GM12878 (cell line): ENCODE results near the gene PDE11A. TPM values are rescaled to one million over a fixed set of nuclear protein-coding genes. Genes with fewer than 3 reads are reported as not detected.

ENCODE experiments used
- ATAC-seq: fragments of 200-7000 bp; cut with Tn5 transposase; 3 replicates; pipeline ENCODE4 v1.9.1; 2020; ENCODE audit warnings: mild to moderate bottlenecking, moderate library complexity
- BruUV-seq: library from RNA; stranded (reverse); fragments of 400-500 nt; replicated peaks from 2 replicates; lab custom pipeline; 2021; lab: Mats Ljungman, UMichigan
- CTCF ChIA-PET: fragments of 300-600 bp; sonication (Branson Sonifier 250); formaldehyde crosslinking; extraction: SDS; loops from one replicate; lab custom pipeline; 2021; ENCODE audit warnings: inconsistent platforms; lab: Yijun Ruan, JAX
- POLR2A ChIA-PET: fragments of 350-600 bp; formaldehyde crosslinking; extraction: SDS; loops from one replicate; lab custom pipeline; 2021; ENCODE audit warnings: inconsistent platforms; lab: Charles Lee
- RAD21 ChIA-PET: fragments of 300-600 bp; sonication (Branson Sonifier 250); formaldehyde crosslinking; loops from one replicate; lab custom pipeline; 2023; ENCODE audit warnings: antibody characterized with exemption; ENCODE audit not compliant: unreplicated experiment; lab: Charles Lee
- SMC1A ChIA-PET: fragments of 300-600 bp; sonication (Branson Sonifier 250); formaldehyde crosslinking; loops from one replicate; lab custom pipeline; 2023; ENCODE audit not compliant: unreplicated experiment, uncharacterized antibody; lab: Charles Lee
- DNase-seq: peaks from one replicate; pipeline ENCODE4 v3.0.0-alpha.2; 2011; ENCODE audit warnings: low read depth, low spot score
- FAIRE-seq: peaks from 3 replicates; lab custom pipeline; 2011; peaks lifted over from hg19 to GRCh38; lab: Jason Lieb, UNC
- H2AFZ ChIP-seq: 2 replicates; pipeline ENCODE4 v1.6.0; 2011; ENCODE audit warnings: low read depth, low read length, control low read depth; ENCODE audit not compliant: control insufficient read depth
- H3K27ac ChIP-seq: 2 replicates; pipeline ENCODE4 v1.5.1; 2011; ENCODE audit warnings: control low read depth; ENCODE audit not compliant: control insufficient read depth, insufficient read depth
- H3K27me3 ChIP-seq, 2 experiments: replicated peaks in 1 of 2; 2 replicates each; pipeline versions ENCODE4 v1.6.0 to v1.6.1; 2011; ENCODE audit warnings: low read length in 1 of 2; ENCODE audit not compliant: control insufficient read depth in 2 of 2, insufficient read depth in 2 of 2
- H3K36me3 ChIP-seq, 2 experiments: 2 replicates each; pipeline ENCODE4 v1.5.1; 2011; ENCODE audit warnings: low read length in 1 of 2; ENCODE audit not compliant: control insufficient read depth in 2 of 2, insufficient read depth in 2 of 2
- H3K4me1 ChIP-seq: 2 replicates; pipeline ENCODE4 v1.6.1; 2011; ENCODE audit warnings: mild to moderate bottlenecking, low read length, moderate library complexity, mixed read lengths; ENCODE audit not compliant: control insufficient read depth, insufficient read depth
- H3K4me2 ChIP-seq: 2 replicates; pipeline ENCODE4 v1.6.0; 2011; ENCODE audit warnings: control low read depth; ENCODE audit not compliant: control insufficient read depth, insufficient read depth
- H3K4me3 ChIP-seq: fragments of 200-600 bp; sonication (generic); 2 replicates; pipeline ENCODE4 v1.5.1; 2016
- H3K79me2 ChIP-seq: 2 replicates; pipeline ENCODE4 v1.6.0; 2011; ENCODE audit warnings: low read length; ENCODE audit not compliant: control insufficient read depth, insufficient read depth
- H3K9ac ChIP-seq: 2 replicates; pipeline ENCODE4 v1.8.0; 2011; ENCODE audit warnings: low read length, control low read depth, mixed read lengths; ENCODE audit not compliant: control insufficient read depth, insufficient read depth
- H3K9me3 ChIP-seq: replicated peaks from 3 replicates; pipeline ENCODE4 v1.5.1; 2011; ENCODE audit warnings: mild to moderate bottlenecking, low read length; ENCODE audit not compliant: control insufficient read depth, insufficient read depth
- H4K20me1 ChIP-seq: 2 replicates; pipeline ENCODE4 v1.6.0; 2011; ENCODE audit not compliant: control insufficient read depth, insufficient read depth
- BACH1 ChIP-seq: fragments of 450-650 bp; IDR thresholded peaks from 2 replicates; pipeline ENCODE4 v1.6.1; 2017; ENCODE audit warnings: mild to moderate bottlenecking, borderline replicate concordance
- EED ChIP-seq: sonication (generic); IDR thresholded peaks from 2 replicates; pipeline ENCODE4 v1.6.1; 2016; ENCODE audit warnings: antibody characterized with exemption, low read depth
- EZH2 ChIP-seq: IDR thresholded peaks from 2 replicates; pipeline ENCODE4 v1.6.1; 2012; ENCODE audit warnings: low read depth, mild to moderate bottlenecking, control low read depth, inconsistent platforms, low read length, borderline replicate concordance; ENCODE audit not compliant: control insufficient read depth
- FOXM1 ChIP-seq: IDR thresholded peaks from 2 replicates; pipeline ENCODE4 v1.6.1; 2012; ENCODE audit warnings: low read depth, mild to moderate bottlenecking, inconsistent platforms, low read length, moderate library complexity
- JUND ChIP-seq: IDR thresholded peaks from 2 replicates; pipeline ENCODE4 v1.6.1; 2012; ENCODE audit warnings: low read depth, mild to moderate bottlenecking, low read length, improper control_type of control experiment, moderate library complexity
- LARP7 ChIP-seq: fragments of 450-650 bp; IDR thresholded peaks from 2 replicates; pipeline ENCODE4 v1.6.1; 2017; ENCODE audit warnings: mild to moderate bottlenecking
- MEF2B ChIP-seq: fragments of 450-650 bp; IDR thresholded peaks from 2 replicates; pipeline ENCODE4 v1.6.1; 2018; ENCODE audit warnings: mild to moderate bottlenecking, moderate library complexity; ENCODE audit not compliant: partially characterized antibody, poor library complexity, severe bottlenecking
- MTA3 ChIP-seq: IDR thresholded peaks from 2 replicates; pipeline ENCODE4 v1.6.1; 2012; ENCODE audit warnings: low read length, inconsistent platforms, borderline replicate concordance
- NFYA ChIP-seq: IDR thresholded peaks from 2 replicates; pipeline ENCODE4 v1.6.1; 2011; ENCODE audit warnings: low read depth, mild to moderate bottlenecking, low read length, improper control_type of control experiment, borderline replicate concordance
- NR2F1 ChIP-seq: fragments of 450-650 bp; conservative IDR thresholded peaks from 2 replicates; pipeline ENCODE4 v1.6.1; 2017; ENCODE audit warnings: mild to moderate bottlenecking
- PKNOX1 ChIP-seq: fragments of 450-650 bp; IDR thresholded peaks from 2 replicates; pipeline ENCODE4 v1.6.1; 2016; ENCODE audit warnings: mild to moderate bottlenecking
- SREBF2 ChIP-seq: IDR thresholded peaks from 2 replicates; pipeline ENCODE4 v1.6.1; 2012; ENCODE audit warnings: mild to moderate bottlenecking, low read length
- WRNIP1 ChIP-seq: IDR thresholded peaks from 2 replicates; pipeline ENCODE4 v1.6.1; 2011; ENCODE audit warnings: low read depth, low read length, improper control_type of control experiment, borderline replicate concordance
- ZBED1 ChIP-seq: IDR thresholded peaks from 2 replicates; pipeline ENCODE4 v1.6.1; 2016; ENCODE audit warnings: borderline replicate concordance
- ZNF217 ChIP-seq: fragments of 450-650 bp; IDR thresholded peaks from 2 replicates; pipeline ENCODE4 v1.6.1; 2017; ENCODE audit warnings: antibody characterized with exemption, mild to moderate bottlenecking
- ZSCAN29 ChIP-seq: fragments of 450-650 bp; IDR thresholded peaks from 2 replicates; pipeline ENCODE4 v1.6.1; 2017; ENCODE audit warnings: mild to moderate bottlenecking, moderate library complexity
- ZZZ3 ChIP-seq: IDR thresholded peaks from 2 replicates; pipeline ENCODE4 v1.6.1; 2011; ENCODE audit warnings: low read depth; ENCODE audit not compliant: control insufficient read depth, insufficient read length
- WGBS: methylation state at CpG from one replicate; pipeline ENCODE4 v1.1.6; 2016; ENCODE audit warnings: low lambda C conversion rate; ENCODE audit not compliant: insufficient replicate concordance, insufficient coverage; ENCODE audit errors: missing lambda C conversion rate; 5-methylcytosine and 5-hydroxymethylcytosine counted together
- in situ Hi-C: fragments of 300-500 bp; cut with MboI; formaldehyde crosslinking; loops from 9 replicates; pipeline ENCODE4 v1.14.3; 2018; ENCODE audit warnings: mixed read lengths
- intact Hi-C: fragments of 100-400 bp; cut with micrococcal nuclease; formaldehyde crosslinking; loops from one replicate; pipeline ENCODE4 v1.14.2; 2022; ENCODE audit not compliant: unreplicated experiment
- polyA plus RNA-seq, 11 experiments: library from polyadenylated mRNA; depleted of rRNA in 4 of 11; unstranded in 6 of 11; stranded (reverse) in 5 of 11; fragments of >200 nt; fragmentation: Nextera tagmentation in 4 of 11; fragmentation: Illumina TruSeq in 1 of 11; extraction: Ambion mirVana in 4 of 11; extraction: Trizol in 1 of 11; gene quantifications; 1 replicate in 1 of 11; 2 replicates in 10 of 11; pipeline versions ENCODE4 v1.2.1 to v1.2.3, GENCODE V29; 2011 to 2016; ENCODE audit warnings: inconsistent platforms in 2 of 11, missing spikeins in 2 of 11, low read depth in 1 of 11
- total RNA-seq, 4 experiments: library from RNA; depleted of rRNA in 3 of 4; stranded (reverse); fragments of >200 nt in 3 of 4; fragmentation: Illumina TruSeq in 1 of 4; extraction: Trizol in 1 of 4; gene quantifications; 2 replicates each; pipeline versions ENCODE4 v1.2.1 to v1.2.3, GENCODE V29; 2013 to 2021
- TF ChIP-seq, protein P1 (sequence below): IDR thresholded peaks from 2 replicates; pipeline ENCODE4 v1.6.1; 2012; ENCODE audit warnings: low read depth, low read length, improper control_type of control experiment
- TF ChIP-seq, protein P2 (sequence below): fragments of 450-650 bp; IDR thresholded peaks from 2 replicates; pipeline ENCODE4 v1.6.1; 2017; ENCODE audit warnings: low read depth, mild to moderate bottlenecking, moderate library complexity
- TF ChIP-seq, protein P3 (sequence below): IDR thresholded peaks from 2 replicates; pipeline ENCODE4 v1.6.1; 2011; ENCODE audit warnings: borderline replicate concordance, low read depth, mild to moderate bottlenecking, moderate library complexity, mixed read lengths, low read length; ENCODE audit not compliant: insufficient read depth; ENCODE audit errors: extremely low read length

The PDE11A gene
- total and polyA plus RNA-seq, 10 of the 15 experiments (the other 5 are each of a cell fraction or from before 2014, with no cell fraction given) = 0.01 to 0.17 (median 0.06) TPM; not detected in 5

DNA sequence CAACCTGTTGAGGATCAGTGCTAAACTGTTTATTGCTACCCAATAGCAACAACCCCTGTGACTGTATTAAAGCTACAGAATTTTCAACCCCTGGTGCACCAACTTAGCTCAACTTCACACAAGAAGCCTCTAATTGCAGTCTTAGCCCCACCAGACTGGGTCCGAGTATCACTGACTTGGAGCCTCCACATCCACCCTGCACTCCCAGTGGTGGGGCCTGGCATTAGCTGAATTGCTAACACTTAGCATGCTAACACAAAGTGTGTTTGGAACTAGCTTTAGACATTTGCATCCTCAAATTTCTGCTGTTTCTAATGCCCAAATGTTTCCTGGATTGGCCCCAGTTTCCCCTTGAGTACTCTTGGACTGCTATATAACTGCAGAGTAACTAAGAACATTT, 381.4 kb downstream of the PDE11A start (continued):
- TF ChIP-seq EED (no peak), MTA3 (no peak), PKNOX1 (no peak), NFYA (no peak), ZSCAN29 (no peak), EZH2 (no peak)
- TF ChIP-seq, protein P1, sequence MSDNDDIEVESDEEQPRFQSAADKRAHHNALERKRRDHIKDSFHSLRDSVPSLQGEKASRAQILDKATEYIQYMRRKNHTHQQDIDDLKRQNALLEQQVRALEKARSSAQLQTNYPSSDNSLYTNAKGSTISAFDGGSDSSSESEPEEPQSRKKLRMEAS = no peak

DNA sequence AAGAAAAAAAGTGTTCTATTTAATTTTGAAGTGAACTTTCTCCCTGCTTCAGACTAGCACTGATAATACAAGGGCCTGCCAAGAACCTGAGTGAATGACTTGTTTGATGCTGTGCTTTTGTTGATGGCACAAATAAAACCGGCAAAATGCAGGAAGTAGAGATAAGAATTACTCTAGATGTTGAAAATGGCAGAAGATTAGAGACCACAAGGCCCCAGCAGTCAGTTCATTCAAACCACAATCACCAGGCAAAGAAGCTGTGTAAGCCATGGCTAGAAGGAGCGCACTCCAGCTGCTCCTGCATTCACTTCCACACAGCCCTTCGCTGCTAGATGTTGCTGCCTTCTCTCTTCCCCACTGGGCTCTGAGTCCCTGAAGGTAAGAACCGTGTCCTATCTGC, 383.0 kb downstream of the PDE11A start:
- BruUV-seq = no TSS peak
- Histone ChIP-seq H3K27ac (no peak overlapping the region), H3K9me3 (no peaks in the 10 kb centered on the region), H3K4me1 (no peaks in the 10 kb centered on the region), H3K9ac (no peak overlapping the region), H3K4me2 (no peak overlapping the region), H3K4me3 (no peak overlapping the region), H4K20me1 (no peaks in the 10 kb centered on the region), H3K79me2 (no peaks in the 10 kb centered on the region), H3K36me3 (no peaks in the 10 kb centered on the region), H3K27me3 (no peaks in the 10 kb centered on the region), H2AFZ (no peak overlapping the region)
- ChIA-PET SMC1A (no interaction called here), RAD21 (no interaction called here), POLR2A (no interaction called here), CTCF (no interaction called here)
- no peak for FAIRE-seq
- ATAC-seq = no peak
- in situ Hi-C loops (no loop called here), intact Hi-C loops (no loop called here)
- DNase-seq = no peak
- 40% methylated on average over 4 of the region's 4 CpGs for WGBS
- TF ChIP-seq SREBF2 (no peak), JUND (no peak), ZNF217 (no peak), ZBED1 (no peak), NR2F1 (no peak), FOXM1 (no peak), ZSCAN29 (no peak), MEF2B (no peak), LARP7 (no peak), WRNIP1 (no peak), BACH1 (no peak), ZZZ3 (no peak)
- TF ChIP-seq, protein P2, sequence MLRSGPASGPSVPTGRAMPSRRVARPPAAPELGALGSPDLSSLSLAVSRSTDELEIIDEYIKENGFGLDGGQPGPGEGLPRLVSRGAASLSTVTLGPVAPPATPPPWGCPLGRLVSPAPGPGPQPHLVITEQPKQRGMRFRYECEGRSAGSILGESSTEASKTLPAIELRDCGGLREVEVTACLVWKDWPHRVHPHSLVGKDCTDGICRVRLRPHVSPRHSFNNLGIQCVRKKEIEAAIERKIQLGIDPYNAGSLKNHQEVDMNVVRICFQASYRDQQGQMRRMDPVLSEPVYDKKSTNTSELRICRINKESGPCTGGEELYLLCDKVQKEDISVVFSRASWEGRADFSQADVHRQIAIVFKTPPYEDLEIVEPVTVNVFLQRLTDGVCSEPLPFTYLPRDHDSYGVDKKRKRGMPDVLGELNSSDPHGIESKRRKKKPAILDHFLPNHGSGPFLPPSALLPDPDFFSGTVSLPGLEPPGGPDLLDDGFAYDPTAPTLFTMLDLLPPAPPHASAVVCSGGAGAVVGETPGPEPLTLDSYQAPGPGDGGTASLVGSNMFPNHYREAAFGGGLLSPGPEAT = no peak
- TF ChIP-seq, protein P3, sequence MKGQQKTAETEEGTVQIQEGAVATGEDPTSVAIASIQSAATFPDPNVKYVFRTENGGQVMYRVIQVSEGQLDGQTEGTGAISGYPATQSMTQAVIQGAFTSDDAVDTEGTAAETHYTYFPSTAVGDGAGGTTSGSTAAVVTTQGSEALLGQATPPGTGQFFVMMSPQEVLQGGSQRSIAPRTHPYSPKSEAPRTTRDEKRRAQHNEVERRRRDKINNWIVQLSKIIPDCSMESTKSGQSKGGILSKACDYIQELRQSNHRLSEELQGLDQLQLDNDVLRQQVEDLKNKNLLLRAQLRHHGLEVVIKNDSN = no peak
